HEK293 (cell line): ENCODE results near the gene HEMGN.
"Not testable (repeated sequence)": the region's sequence is repeated elsewhere in the genome, so short reads cannot be mapped to it uniquely, and the experiment has no call there.

ENCODE experiments used
- CTCF ChIA-PET: fragments of 350-600 bp; formaldehyde crosslinking; extraction: SDS; loops from one replicate; lab custom pipeline; 2021; ENCODE audit warnings: antibody characterized with exemption; lab: Yijun Ruan, JAX
- POLR2A ChIA-PET: fragments of 300-600 bp; formaldehyde crosslinking; extraction: SDS; loops from one replicate; lab custom pipeline; 2020; ENCODE audit warnings: antibody characterized with exemption, inconsistent platforms; lab: Yijun Ruan, JAX
- H3K27ac ChIP-seq: fragments of 200-500 bp; sonication (Bioruptor generic); 2 replicates; pipeline ENCODE4 v1.5.1; 2014; ENCODE audit warnings: low read depth, low read length, control low read depth, inconsistent platforms; ENCODE audit errors: extremely low read depth
- H3K36me3 ChIP-seq, 2 experiments: fragments of 200-500 bp in 1 of 2; sonication (Bioruptor generic) in 1 of 2; 1 replicate in 1 of 2; 2 replicates in 1 of 2; pipeline ENCODE4 v1.5.1; 2014 to 2017; ENCODE audit warnings: inconsistent platforms in 2 of 2, low read length in 2 of 2; ENCODE audit not compliant: control insufficient read depth in 2 of 2, insufficient read depth in 1 of 2
- H3K4me1 ChIP-seq: fragments of 200-500 bp; sonication (Bioruptor generic); 2 replicates; pipeline ENCODE4 v1.5.1; 2014; ENCODE audit warnings: mild to moderate bottlenecking, low read length, inconsistent platforms; ENCODE audit not compliant: control insufficient read depth, insufficient read depth
- H3K4me3 ChIP-seq: 2 replicates; pipeline ENCODE4 v1.5.1; 2011; ENCODE audit warnings: low read depth, mild to moderate bottlenecking, control low read depth, low read length, moderate library complexity
- H3K9me3 ChIP-seq: fragments of 200-500 bp; sonication (Bioruptor generic); 2 replicates; pipeline ENCODE4 v1.5.1; 2014; ENCODE audit warnings: low read depth, low read length, inconsistent platforms; ENCODE audit not compliant: control insufficient read depth, insufficient read depth
- KLF1 ChIP-seq: fragments of 450-650 bp; formaldehyde crosslinking; IDR thresholded peaks from 2 replicates; pipeline ENCODE4 v1.5.1; 2016; ENCODE audit warnings: missing biosample characterization, missing genetic modification characterization
- KLF7 ChIP-seq: fragments of 450-650 bp; formaldehyde crosslinking; IDR thresholded peaks from 2 replicates; pipeline ENCODE4 v1.5.1; 2016; ENCODE audit warnings: missing biosample characterization, missing genetic modification characterization, borderline replicate concordance
- WT1 ChIP-seq: fragments of 450-650 bp; formaldehyde crosslinking; IDR thresholded peaks from 2 replicates; pipeline ENCODE4 v1.5.1; 2016; ENCODE audit warnings: missing biosample characterization, missing genetic modification characterization
- YY1 ChIP-seq: fragments of 450-650 bp; formaldehyde crosslinking; IDR thresholded peaks from 2 replicates; pipeline ENCODE4 v1.5.1; 2018; ENCODE audit warnings: missing biosample characterization, missing genetic modification characterization
- YY2 ChIP-seq: fragments of 450-650 bp; formaldehyde crosslinking; IDR thresholded peaks from 2 replicates; pipeline ENCODE4 v1.5.1; 2016; ENCODE audit warnings: missing biosample characterization, missing genetic modification characterization
- ZFHX2 ChIP-seq: fragments of 450-650 bp; formaldehyde crosslinking; conservative IDR thresholded peaks from 2 replicates; pipeline ENCODE4 v1.5.1; 2016; ENCODE audit warnings: missing biosample characterization, missing genetic modification characterization
- ZNF202 ChIP-seq: fragments of 450-650 bp; formaldehyde crosslinking; IDR thresholded peaks from 2 replicates; pipeline ENCODE4 v1.5.1; 2016; ENCODE audit warnings: missing biosample characterization, missing genetic modification characterization, borderline replicate concordance
- ZNF311 ChIP-seq: fragments of 450-650 bp; formaldehyde crosslinking; IDR thresholded peaks from 2 replicates; pipeline ENCODE4 v1.5.1; 2017; ENCODE audit warnings: missing biosample characterization, missing genetic modification characterization, borderline replicate concordance
- ZNF350 ChIP-seq: fragments of 450-650 bp; formaldehyde crosslinking; IDR thresholded peaks from 2 replicates; pipeline ENCODE4 v1.5.0; 2017; ENCODE audit warnings: missing biosample characterization, mild to moderate bottlenecking, missing genetic modification characterization
- ZNF530 ChIP-seq: fragments of 450-650 bp; formaldehyde crosslinking; IDR thresholded peaks from 2 replicates; pipeline ENCODE4 v1.5.1; 2016; ENCODE audit warnings: low read depth, missing biosample characterization, missing genetic modification characterization
- ZNF549 ChIP-seq: fragments of 450-650 bp; IDR thresholded peaks from 2 replicates; pipeline ENCODE4 v1.5.1; 2018; ENCODE audit warnings: missing biosample characterization, missing genetic modification characterization, mild to moderate bottlenecking, inconsistent platforms, moderate library complexity
- ZNF560 ChIP-seq: fragments of 450-650 bp; formaldehyde crosslinking; IDR thresholded peaks from 2 replicates; pipeline ENCODE4 v1.5.1; 2017; ENCODE audit warnings: missing biosample characterization, missing genetic modification characterization, borderline replicate concordance
- ZNF561 ChIP-seq: fragments of 450-650 bp; IDR thresholded peaks from 2 replicates; pipeline ENCODE4 v1.5.1; 2018; ENCODE audit warnings: missing biosample characterization, missing genetic modification characterization, borderline replicate concordance
- ZNF600 ChIP-seq: fragments of 450-650 bp; formaldehyde crosslinking; IDR thresholded peaks from 2 replicates; pipeline ENCODE4 v1.5.1; 2016; ENCODE audit warnings: missing biosample characterization, missing genetic modification characterization
- ZNF610 ChIP-seq: fragments of 450-650 bp; formaldehyde crosslinking; IDR thresholded peaks from 2 replicates; pipeline ENCODE4 v1.5.1; 2016; ENCODE audit warnings: missing biosample characterization, missing genetic modification characterization, borderline replicate concordance
- ZNF670 ChIP-seq: fragments of 450-650 bp; formaldehyde crosslinking; IDR thresholded peaks from 2 replicates; pipeline ENCODE4 v1.5.1; 2016; ENCODE audit warnings: missing biosample characterization, missing genetic modification characterization, low read depth
- ZNF707 ChIP-seq: fragments of 450-650 bp; formaldehyde crosslinking; IDR thresholded peaks from 2 replicates; pipeline ENCODE4 v1.5.1; 2016; ENCODE audit warnings: missing biosample characterization, missing genetic modification characterization
- ZNF785 ChIP-seq: fragments of 450-650 bp; formaldehyde crosslinking; IDR thresholded peaks from 2 replicates; pipeline ENCODE4 v1.5.1; 2016; ENCODE audit warnings: missing biosample characterization, missing genetic modification characterization
- TF ChIP-seq, protein P1 (sequence below): fragments of 450-650 bp; formaldehyde crosslinking; IDR thresholded peaks from 2 replicates; pipeline ENCODE4 v1.5.1; 2017; ENCODE audit warnings: missing biosample characterization, missing genetic modification characterization
- TF ChIP-seq, protein P2 (sequence below): fragments of 450-650 bp; formaldehyde crosslinking; IDR thresholded peaks from 2 replicates; pipeline ENCODE4 v1.5.1; 2016; ENCODE audit warnings: missing biosample characterization, missing genetic modification characterization

Gene HEMGN

GRCh38 chr9:97979788-97980478 is 42.0 kb upstream of the HEMGN start:
- no peaks in the 10 kb centered on the region for H3K9me3 ChIP-seq
- no peak overlapping the region for H3K27ac ChIP-seq
- POLR2A ChIA-PET, result interaction anchor here (1.0 to 1.9 kb wide), 2 partner anchors 58 to 308 kb away, joined by 3 to 8 read pairs; partner anchors contain the start of gene TRMO
- no peaks in the 10 kb centered on the region for H3K36me3 ChIP-seq
- H3K4me3 ChIP-seq, result no peak overlapping the region
- H3K4me1 ChIP-seq, result no peaks in the 10 kb centered on the region
- no peak for TF ChIP-seq ZFHX2 (tag by site-specific recombination)
- no peak for TF ChIP-seq YY2 (tag by site-specific recombination)
- TF ChIP-seq ZNF350, result no peak
- TF ChIP-seq ZNF202, result no peak
- TF ChIP-seq, protein P1, sequence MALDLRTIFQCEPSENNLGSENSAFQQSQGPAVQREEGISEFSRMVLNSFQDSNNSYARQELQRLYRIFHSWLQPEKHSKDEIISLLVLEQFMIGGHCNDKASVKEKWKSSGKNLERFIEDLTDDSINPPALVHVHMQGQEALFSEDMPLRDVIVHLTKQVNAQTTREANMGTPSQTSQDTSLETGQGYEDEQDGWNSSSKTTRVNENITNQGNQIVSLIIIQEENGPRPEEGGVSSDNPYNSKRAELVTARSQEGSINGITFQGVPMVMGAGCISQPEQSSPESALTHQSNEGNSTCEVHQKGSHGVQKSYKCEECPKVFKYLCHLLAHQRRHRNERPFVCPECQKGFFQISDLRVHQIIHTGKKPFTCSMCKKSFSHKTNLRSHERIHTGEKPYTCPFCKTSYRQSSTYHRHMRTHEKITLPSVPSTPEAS (tag by site-specific recombination), result no peak
- TF ChIP-seq KLF7, result no peak
- TF ChIP-seq ZNF549 (tag by site-specific recombination), result no peak
- no peak for TF ChIP-seq YY1
- TF ChIP-seq ZNF561, result no peak
- no peak for TF ChIP-seq ZNF610 (tag by site-specific recombination)
- TF ChIP-seq ZNF560 (tag by site-specific recombination), result no peak
- no peak for TF ChIP-seq WT1 (tag by site-specific recombination)
- TF ChIP-seq ZNF311 (tag by site-specific recombination), result no peak
- TF ChIP-seq, all 188 proteins: peak for 0
- CTCF ChIA-PET, result interaction anchor here (0.6 to 1.8 kb wide), 3 partner anchors 9 to 333 kb away, joined by 3 to 4 read pairs (median 3); no protein-coding TSS in a partner anchor

DNA sequence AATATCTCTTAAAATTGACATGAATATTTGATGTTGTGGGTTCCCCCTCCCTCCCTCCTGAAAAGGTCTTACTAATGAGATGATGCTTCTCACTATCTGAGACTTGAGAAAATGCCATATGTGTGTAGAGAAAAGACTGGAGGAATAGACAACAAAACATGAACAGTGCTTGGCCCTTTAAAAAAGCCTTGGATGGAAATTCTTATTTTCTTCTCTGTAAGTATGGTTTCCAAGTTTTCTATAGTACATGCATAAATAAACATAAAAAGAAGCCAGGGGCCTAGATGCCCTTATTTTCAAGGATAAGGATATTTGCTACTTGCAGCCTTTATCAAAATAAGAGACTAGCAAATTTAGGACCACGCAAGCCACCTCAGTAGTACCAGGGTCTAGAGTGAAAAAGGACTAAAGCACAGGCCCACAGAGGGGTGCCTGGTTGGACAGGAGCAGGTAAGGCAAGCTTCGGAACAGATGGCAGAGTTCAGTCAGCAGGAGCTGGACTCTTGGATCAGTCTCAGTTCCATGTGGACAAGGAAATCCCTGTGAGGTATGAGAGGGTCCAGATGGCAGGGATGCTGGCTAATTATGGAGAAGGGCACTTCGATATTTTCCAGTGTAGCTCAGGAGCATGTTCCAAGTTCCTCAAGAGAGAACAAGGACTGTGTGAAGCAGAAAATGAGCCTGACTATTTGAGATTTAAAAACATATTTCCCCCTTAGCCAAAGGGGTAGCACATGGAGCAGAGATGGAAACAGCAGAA is 40.6 kb upstream of the HEMGN start:
- Histone ChIP-seq H3K4me3 (no peak overlapping the region), H3K4me1 (no peaks in the 10 kb centered on the region), H3K27ac (no peak overlapping the region), H3K9me3 (no peaks in the 10 kb centered on the region), H3K36me3 (no peaks in the 10 kb centered on the region)
- POLR2A ChIA-PET, result no interaction called here
- CTCF ChIA-PET, result no interaction called here
- TF ChIP-seq ZNF600 (tag by site-specific recombination), result no peak
- no peak for TF ChIP-seq KLF1 (tag by site-specific recombination)
- no peak for TF ChIP-seq ZNF670 (tag by site-specific recombination)
- no peak for TF ChIP-seq ZNF785
- no peak for TF ChIP-seq ZNF707

GRCh38 chr9:97976633-97977032 is 38.7 kb upstream of the HEMGN start:
- H3K36me3 ChIP-seq, H3K4me3 ChIP-seq, H3K9me3 ChIP-seq, CTCF ChIA-PET, H3K27ac ChIP-seq, H3K4me1 ChIP-seq, POLR2A ChIA-PET: not testable (repeated sequence)

DNA sequence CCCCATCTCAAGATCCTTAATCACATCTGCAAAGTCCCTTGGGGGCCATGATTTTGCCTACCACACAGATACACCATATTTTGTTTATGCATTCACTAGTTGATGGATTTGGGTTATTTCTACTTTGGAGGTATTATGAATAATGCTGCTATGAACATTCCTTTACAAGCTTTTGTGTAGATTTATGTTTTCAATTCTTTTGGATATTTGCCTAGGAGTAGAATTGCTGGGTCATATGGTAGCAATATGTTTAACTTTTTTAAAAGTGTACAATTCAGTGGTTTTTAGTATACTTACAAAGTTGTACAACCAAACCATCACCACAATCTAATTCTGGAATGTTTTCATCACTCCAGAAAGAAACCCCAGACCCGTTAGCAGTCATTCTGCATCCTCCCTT is 37.4 kb upstream of the HEMGN start:
- POLR2A ChIA-PET, result no interaction called here
- H3K27ac ChIP-seq, result no peak overlapping the region
- CTCF ChIA-PET, result no interaction called here
- no peaks in the 10 kb centered on the region for H3K9me3 ChIP-seq
- H3K4me3 ChIP-seq, result no peak overlapping the region
- H3K4me1 ChIP-seq, result no peaks in the 10 kb centered on the region
- H3K36me3 ChIP-seq, result no peaks in the 10 kb centered on the region
- TF ChIP-seq ZNF530 (tag by site-specific recombination), result no peak
- TF ChIP-seq, protein P2, sequence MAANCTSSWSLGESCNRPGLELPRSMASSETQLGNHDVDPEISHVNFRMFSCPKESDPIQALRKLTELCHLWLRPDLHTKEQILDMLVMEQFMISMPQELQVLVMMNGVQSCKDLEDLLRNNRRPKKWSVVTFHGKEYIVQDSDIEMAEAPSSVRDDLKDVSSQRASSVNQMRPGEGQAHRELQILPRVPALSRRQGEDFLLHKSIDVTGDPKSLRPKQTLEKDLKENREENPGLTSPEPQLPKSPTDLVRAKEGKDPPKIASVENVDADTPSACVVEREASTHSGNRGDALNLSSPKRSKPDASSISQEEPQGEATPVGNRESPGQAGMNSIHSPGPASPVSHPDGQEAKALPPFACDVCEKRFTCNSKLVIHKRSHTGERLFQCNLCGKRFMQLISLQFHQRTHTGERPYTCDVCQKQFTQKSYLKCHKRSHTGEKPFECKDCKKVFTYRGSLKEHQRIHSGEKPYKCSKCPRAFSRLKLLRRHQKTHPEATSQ (tag by site-specific recombination), result no peak
